Measurements from ENCODE around the gene DKKL1.

The DKKL1 gene

DNA sequence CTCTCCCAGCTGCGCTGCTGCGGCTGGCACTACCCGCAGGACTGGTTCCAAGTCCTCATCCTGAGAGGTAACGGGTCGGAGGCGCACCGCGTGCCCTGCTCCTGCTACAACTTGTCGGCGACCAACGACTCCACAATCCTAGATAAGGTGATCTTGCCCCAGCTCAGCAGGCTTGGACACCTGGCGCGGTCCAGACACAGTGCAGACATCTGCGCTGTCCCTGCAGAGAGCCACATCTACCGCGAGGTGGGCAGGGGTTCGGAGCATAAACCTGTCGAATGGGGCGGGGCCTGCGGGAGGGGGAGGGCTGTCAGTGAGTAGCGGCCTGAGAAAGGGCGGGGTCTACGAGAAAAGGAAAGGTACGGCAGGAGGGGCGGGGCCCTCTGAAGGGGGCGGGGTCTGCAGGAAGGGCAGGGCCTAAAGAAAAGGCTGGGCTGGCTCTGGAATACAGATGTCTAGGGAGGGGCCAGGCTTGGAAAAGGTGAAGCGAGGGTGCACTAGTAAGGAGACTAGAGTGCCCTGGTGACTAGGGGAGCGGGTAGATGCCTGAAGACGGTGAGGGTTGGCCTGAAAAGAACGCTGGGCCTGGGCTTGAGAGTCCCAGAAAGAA, 24.9 kb upstream of the DKKL1 start:
- TF ChIP-seq CTCF (IDR thresholded peaks at IDR 0.05; ENCODE audit: insufficient read depth, low read depth, low read length, missing control alignments): no peak
- peak; percentile 70 for DNase-seq (ENCODE audit: low read depth)
- H3K4me3 ChIP-seq (ENCODE audit: low read depth, low read length): peak overlapping the region; percentile 53

GRCh38 chr19:49339301-49340068, 24.2 kb upstream of the DKKL1 start:
- peak; percentile 89 for DNase-seq (ENCODE audit: low read depth)
- H3K4me3 ChIP-seq (ENCODE audit: low read depth, low read length): peak overlapping the region; percentile 53
- TF ChIP-seq CTCF (IDR thresholded peaks at IDR 0.05; ENCODE audit: insufficient read depth, low read depth, low read length, missing control alignments): no peak

DNA sequence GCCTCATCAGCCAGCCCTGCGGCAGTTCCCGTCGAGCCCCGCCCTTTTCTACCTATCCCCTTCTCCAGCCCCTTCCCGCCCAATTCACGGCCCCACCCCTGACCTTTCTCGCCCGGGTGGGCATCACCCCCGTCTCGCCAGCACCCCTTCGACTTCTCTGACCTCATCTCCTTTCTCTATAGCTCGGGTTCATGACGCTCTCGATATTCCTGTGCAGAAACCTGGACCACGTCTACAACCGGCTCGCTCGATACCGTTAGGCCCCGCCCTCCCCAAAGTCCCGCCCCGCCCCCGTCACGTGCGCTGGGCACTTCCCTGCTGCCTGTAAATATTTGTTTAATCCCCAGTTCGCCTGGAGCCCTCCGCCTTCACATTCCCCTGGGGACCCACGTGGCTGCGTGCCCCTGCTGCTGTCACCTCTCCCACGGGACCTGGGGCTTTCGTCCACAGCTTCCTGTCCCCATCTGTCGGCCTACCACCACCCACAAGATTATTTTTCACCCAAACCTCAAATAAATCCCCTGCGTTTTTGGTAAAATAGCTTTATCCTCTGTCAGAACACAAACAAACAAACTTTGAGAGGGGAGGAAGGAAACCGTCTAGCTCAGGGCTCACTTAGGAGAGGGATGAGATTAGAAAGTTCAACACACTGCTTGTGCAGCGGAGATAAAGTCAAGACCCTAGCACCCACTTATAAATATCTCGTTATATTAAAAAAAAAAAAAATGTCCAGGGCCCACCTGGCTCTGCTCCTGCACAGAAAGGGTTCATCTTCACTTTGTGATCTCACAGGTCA, 23.4 kb upstream of the DKKL1 start:
- DNase-seq (ENCODE audit: low read depth): peak; percentile 96
- no peak for TF ChIP-seq CTCF (IDR thresholded peaks at IDR 0.05; ENCODE audit: insufficient read depth, low read depth, low read length, missing control alignments)
- peak overlapping the region; percentile 53 for H3K4me3 ChIP-seq (ENCODE audit: low read depth, low read length)

DNA sequence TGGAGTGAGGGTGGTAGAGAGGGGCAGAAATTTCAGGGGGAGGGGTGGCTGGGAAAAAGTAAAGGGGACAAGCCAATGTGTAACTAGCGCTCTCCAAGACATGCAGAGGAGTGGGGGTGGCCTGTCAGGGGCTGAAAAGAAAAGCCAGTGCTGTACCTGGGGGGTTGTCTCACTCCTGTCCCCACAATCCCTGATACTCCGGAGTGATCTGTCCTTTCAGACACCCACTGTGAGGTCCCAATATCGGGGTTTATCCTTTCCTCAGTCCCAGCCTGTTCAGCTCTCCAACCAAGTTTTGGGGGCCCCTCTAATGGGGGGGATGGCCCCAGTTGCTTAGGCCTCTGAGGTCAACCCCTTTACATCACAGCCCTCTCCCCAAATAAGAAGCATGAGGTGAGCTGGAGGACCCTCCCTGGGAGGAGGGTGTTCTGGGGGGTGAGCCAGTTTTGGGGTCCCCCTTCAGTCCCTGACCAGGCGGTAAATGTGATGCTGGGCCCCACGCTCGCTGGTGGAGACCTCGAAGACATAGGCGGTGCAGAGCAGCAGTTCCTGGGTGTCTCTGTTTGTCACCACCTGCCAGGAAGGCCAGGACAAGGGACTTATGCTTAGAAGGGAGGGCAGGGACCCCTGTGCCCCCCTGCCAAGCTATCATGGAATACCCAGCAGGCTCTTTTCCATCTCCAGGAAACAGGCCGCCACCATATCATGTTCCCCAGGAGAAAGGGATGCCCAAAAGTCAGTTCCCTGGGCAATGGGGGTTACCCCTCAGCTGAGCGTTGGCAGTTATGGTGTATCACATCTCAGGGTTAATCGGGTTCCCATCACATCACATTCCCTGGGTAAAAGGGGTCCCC, 22.6 kb upstream of the DKKL1 start:
- no peak overlapping the region for H3K4me3 ChIP-seq (ENCODE audit: low read depth, low read length)
- no peak for DNase-seq (ENCODE audit: low read depth)
- no peak for TF ChIP-seq CTCF (IDR thresholded peaks at IDR 0.05; ENCODE audit: insufficient read depth, low read depth, low read length, missing control alignments)

DNA sequence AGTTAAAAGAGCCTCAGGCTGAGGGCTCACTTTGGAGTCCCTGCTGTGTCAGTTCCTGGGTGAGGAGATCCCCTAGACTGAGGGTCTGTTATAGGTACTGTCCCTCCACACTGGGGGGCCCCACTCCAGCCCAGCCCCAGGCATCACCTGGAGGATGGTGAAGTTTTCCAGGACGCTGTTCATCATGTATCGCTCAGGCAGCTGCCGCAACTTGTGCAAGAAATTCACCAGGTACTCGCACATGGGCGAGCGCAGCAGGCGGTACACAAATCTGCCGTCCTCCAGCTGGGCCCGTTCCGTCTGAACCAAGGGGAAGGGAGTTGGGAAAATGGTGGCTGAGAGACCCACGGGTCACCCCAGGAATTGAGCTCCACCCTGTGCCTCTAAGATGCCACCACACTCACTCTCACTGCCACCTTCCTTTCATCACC, 21.4 kb upstream of the DKKL1 start:
- no peak for TF ChIP-seq CTCF (IDR thresholded peaks at IDR 0.05; ENCODE audit: insufficient read depth, low read depth, low read length, missing control alignments)
- H3K4me3 ChIP-seq (ENCODE audit: low read depth, low read length): no peak overlapping the region
- DNase-seq (ENCODE audit: low read depth): no peak

DNA sequence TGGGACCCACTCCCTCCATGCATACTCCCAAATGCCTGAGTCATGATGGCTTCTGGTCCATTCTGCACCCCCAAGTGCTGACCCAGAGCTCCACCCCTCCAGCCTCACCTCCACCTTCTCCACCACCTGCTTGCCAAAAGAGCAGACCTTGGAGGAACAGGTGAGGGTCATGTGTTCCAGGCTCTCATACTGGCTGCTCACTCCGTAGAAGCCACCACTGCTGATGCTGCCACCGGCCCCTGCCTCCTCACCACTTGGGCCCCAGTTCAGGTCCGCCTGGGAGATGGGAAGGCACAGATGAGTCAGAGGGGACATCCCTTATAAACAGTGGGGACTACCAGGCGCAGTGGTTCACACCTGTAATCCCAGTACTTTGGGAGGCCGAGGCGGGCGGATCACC, 20.6 kb upstream of the DKKL1 start:
- H3K4me3 ChIP-seq (ENCODE audit: low read depth, low read length): no peak overlapping the region
- no peak for TF ChIP-seq CTCF (IDR thresholded peaks at IDR 0.05; ENCODE audit: insufficient read depth, low read depth, low read length, missing control alignments)
- peak; percentile 50 for DNase-seq (ENCODE audit: low read depth)

Data from GM12865 (cell line).